Brain pericyte (primary cell): ENCODE data around the gene DYRK2.

Source experiments
- DNase-seq: peaks from one replicate; pipeline ENCODE4 v3.0.0-alpha.2; 2012; ENCODE audit warnings: low read depth, low spot score

Gene DYRK2

GRCh38 chr12:67645601-67646000, 2.9 kb upstream of the DYRK2 start:
- DNase-seq = no peak

DNA sequence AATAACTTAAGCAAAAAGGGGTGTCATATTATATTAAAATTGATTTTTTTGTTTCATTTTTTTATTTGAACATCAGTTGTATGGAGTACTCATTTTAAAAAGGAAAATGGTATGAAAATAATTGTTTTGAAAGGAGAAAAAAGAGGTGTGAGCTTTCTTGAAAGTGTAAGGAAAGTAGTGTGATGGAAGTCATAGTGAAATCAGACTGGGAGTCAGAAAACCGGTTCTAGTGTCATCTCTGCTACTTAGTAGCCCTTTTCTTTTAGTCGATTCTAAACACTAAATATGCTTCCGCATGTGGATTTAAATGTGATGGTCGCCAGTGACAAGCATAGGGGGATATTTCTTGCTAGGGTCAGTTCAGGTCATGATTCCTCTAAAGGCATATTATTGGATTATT, 1.8 kb upstream of the DYRK2 start:
- DNase-seq = no peak

GRCh38 chr12:67647181-67647798, 1.3 kb upstream of the DYRK2 start:
- no peak for DNase-seq

DNA sequence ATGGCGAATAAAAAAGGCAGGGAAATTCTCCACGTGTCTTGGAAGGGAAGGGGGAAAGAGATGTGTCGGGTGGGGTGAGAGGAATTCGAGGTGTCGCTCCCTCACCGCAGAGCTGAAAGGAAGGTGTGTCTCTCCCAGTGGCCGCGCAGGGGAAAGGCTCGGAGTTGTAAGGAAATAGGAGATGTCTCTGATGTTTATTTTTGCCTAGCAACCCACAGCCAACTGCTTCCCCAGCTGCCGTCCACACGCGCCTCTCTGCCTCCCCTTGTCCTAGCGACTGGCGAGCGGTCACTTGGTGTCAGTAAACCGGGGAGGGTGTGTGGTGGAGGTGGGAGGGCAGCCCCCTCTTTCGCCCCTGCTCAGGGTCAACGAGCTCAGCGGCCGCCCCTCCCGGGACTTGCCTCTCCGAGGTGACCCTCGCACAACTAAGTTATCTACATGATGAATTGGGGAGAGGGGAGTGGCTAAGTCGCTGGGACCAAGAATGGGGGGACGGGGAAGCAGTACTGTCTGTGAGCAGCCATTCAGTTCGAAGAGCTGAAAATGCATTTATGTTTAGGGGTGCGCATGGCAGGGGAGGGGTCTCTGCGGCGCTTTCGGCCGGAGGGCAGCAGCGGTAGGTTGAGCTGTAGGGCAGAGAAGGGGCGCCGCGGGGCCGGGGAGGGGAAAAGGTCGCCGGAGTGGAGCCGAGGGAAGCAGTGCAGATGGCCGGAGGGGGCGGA, 585 bp upstream of the DYRK2 start:
- peak; percentile 42 for DNase-seq

DNA sequence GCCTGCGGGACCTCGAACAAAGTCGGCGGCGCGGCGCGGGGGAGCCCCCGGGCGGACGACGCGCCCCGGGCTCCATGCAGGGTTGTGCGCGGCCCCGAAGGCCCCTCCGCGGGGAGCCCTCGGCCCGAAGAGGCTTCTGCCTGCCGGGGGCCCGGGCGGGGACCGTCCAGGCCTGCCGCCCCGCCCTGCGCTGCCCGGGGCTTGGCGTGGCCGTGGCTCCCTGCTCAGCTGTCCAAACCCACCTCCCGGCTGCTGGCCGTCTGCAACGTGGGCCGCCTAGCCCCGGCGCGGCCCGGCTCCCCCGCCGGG, 670 bp downstream of the DYRK2 start:
- DNase-seq = no peak

DNA sequence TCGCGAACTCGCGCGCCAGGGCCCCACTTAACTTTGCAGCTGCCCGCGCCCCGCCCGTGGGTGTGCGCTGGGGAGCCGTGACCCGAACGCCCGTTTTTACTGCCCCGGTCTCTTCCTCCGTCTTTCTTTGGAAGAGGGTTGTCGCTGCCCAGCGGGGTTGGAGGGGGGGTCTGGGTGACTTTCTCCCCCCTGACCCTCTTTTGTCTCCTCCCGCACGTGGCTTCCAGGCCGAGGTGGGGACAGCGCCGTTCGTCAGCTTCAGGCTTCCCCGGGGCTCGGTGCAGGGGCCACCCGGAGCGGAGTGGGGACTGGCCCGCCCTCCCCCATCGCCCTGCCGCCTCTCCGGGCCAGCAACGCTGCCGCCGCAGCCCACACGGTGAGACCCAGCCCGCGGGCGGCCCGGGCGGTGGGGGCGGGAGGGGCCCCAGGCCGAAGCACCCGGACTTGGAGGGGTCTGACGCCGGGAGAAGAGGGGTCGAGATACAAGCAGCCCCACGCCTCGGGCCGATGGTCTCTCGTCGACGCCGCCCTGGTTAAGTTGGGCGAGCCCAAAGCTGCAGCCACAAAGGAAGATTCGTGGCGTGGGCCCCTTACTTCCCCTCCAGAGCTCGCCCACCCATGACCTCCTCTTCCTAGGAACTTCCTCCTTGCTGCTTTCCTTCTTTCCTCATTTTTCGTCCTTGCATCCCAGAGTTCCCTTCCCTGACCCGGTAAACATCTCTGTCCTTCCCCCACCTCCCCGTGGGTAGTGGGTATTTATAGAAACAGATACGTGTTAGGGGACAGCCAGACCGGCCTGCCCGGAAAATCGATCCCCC, 1.2 kb downstream of the DYRK2 start:
- DNase-seq = no peak

GRCh38 chr12:67650388-67651131, 2.0 kb downstream of the DYRK2 start:
- no peak for DNase-seq

DNA sequence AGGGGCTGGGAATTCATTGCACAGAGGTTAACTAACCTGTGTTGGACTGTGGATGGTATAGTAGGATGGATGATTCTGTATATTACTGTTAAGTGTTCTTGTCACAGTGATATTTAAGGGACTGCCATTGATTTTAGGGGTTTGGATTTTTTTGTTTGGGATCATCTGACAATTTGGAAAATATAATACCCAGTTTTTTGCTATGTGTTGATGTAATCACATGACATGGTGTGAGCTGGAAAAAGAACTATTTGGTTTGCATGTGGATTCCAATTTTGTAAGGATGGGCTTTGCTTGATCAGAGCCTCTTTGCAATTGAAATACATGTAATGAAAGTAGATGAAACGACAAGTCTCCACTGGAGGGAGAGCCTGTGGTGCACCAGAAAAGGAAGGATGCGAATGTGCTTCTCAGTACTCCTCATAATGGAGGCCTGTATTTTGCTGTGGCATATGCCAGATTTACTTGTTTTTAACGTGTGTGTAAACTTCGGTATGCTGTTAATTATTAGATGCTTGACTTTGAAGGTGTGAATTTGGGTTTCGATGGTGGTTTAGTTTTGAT, 2.7 kb downstream of the DYRK2 start:
- DNase-seq = no peak

DNA sequence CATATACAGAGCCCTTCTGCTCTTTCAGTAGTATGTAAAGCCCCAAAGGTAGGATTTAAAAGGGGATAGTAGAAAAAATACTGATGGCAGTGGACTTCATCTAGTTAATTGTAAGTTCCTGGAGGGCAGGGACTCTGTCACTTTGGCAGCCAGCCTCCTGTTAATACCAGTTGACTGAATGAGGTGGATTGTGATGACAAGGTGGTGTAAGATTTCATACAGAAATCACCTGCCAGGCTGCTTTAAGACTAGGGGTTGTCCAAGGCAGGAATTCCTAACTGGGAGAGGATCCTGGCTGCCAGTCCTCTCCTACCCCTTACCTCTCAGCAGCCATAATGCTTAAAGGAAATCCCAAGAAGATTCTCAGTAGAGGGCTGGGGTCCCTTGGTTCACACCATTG, 7.3 kb downstream of the DYRK2 start:
- no peak for DNase-seq

GRCh38 chr12:67656251-67656650, 7.7 kb downstream of the DYRK2 start:
- DNase-seq = no peak

- DNase-seq = no peak
Observed at GRCh38 chr12:67658486-67658885, 9.9 kb downstream of the DYRK2 start.

DNA sequence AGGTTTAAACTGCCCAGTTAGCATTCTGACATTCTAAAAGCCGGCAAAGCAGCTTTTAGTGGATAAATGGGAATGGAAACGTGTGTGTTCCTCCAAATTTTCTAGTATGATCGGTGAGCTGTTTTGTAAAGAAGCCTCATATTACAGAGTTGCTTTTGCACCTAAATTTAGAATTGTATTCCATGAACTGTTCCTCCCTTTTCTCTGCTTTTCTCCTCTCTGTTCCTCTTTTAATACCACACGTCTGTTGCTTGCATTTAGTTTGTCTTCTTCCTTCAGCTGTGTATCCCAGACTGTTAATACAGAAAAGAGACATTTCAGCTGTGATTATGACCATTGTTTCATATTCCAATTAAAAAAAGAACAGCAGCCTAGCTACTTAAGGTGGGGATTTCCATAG, 10.7 kb downstream of the DYRK2 start:
- no peak for DNase-seq

DNA sequence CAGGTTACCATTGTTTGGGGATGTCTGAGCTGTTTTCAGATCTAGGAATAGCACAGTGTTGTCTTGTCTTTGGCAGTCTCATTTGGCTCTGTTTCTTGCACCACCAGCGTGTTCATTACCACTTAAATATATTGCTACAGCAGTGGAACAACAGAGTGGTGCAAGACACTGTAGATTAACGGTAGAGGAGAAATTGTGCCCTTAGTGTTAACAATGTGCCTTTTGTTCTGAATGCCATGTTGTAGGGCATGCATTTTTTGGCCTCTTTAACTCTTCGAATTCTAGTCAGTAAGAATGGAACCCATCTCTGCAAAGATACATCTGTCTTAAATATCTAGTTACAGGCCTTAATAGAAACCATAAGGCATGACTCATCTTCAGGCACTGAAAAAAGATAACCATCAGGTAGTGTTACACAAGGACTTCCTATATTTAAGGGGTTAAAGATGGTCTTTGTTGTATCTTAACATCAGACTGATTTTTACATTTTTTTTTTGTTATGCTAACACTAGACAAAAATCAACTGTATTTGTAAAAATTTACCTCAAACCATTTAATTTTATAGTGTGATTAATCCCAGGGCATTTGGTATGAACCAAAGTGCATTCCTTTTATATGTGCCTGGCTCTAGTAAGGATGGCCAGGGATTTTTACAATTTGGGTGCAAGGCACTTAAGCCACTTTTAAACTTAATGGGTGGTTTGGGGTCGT, 12.9 kb downstream of the DYRK2 start:
- peak; percentile 42 for DNase-seq

- no peak for DNase-seq
Observed at GRCh38 chr12:67662910-67663538, 14.5 kb downstream of the DYRK2 start.

DNA sequence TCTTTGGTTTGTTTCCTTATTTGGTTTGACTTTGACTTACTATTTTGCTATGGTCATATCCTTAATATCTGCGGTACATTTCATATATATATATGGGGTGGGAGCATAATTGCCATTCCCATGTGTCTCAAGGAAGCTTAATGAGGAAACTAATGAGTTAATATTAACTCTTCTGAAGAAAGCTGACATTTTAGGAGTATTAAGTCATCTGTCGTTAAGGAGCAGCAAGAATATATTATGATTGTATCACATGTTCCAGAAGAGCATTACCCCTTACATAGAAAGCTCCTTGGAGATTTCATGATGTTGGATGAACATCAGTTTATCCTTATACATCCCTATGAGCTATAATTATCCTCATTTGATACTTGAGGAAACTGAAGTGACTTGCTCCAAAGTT, 15.6 kb downstream of the DYRK2 start:
- DNase-seq = no peak

- no peak for DNase-seq
Observed at GRCh38 chr12:67665679-67666078, 17.1 kb downstream of the DYRK2 start.

DNA sequence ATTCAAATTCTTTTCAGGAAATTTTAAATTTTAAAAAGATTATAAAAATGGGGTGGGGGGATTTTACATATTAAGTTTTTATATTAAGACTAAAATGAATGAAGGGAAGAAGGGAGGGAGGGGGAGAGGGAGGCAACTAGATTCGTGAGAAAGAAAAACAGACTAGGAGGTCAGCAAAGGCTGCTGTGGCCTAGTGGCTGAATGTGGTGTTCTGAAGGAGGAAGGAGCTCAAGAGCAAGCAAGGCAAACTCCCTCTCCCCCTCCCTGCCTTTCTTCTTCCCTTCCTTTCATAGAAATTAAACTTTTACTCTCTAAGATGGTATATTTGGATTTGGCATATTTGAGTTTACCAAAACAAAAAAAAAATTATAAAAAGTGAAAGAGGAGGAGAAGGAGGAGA, 18.1 kb downstream of the DYRK2 start:
- DNase-seq = no peak

DNA sequence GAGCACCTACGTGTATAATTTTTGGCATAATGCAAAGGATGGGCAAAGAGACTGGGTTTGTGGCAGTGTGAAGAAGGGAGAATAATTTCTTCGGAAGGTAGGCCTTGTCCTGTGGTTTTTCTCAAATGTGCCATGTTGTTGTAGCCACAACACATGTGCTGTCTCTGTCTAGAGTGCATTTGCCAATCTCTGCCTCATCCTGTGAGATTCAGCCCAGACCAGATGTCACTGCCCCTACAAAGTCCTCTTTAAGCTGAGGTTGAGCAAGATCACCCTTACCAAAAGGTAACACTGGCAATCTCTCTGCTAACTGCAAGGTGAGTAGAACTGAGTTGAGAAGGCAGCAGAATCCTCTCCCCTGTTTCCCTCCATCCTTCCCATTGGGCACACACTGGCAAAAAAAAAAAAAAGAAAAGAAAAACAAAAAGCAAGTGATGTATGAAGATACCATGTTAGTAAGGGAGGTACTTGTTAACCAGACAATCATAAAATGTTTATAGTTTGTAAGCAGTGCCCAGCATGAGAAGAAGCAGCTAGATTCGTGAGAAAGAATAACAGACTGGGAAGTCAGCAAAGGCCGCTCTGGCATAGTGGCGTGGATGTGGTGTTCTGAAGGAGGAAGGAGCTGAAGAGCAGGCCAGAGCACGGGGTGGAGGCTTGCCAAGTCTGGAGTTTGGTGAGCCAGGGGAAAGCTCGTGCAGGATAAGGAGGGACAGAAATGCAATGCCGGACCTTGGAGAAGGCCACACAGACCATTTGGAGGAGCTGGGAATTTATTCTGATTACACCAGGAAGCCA, 18.9 kb downstream of the DYRK2 start:
- DNase-seq = no peak

- no peak for DNase-seq
Observed at GRCh38 chr12:67669217-67669933, 20.8 kb downstream of the DYRK2 start.
